CD4-positive, alpha-beta T cell treated with Interleukin-21 for 1 hour (primary cell): ENCODE results near the gene CRLF2.
"Not testable (repeated sequence)": the region's sequence is repeated elsewhere in the genome, so short reads cannot be mapped to it uniquely, and the experiment has no call there.

ENCODE experiments used
- DNase-seq: peaks from one replicate; pipeline ENCODE4 v3.0.0-alpha.2; 2020

CRLF2 gene

GRCh38 chrX:1213971-1214370 lies 1.5 kb upstream of the CRLF2 start:
- no peak for DNase-seq

GRCh38 chrX:1210844-1211243 lies 1.6 kb downstream of the CRLF2 start:
- no peak for DNase-seq

- DNase-seq, result no peak
Observed at GRCh38 chrX:1207496-1208025, 4.9 kb downstream of the CRLF2 start.

GRCh38 chrX:1205681-1206611 lies 6.5 kb downstream of the CRLF2 start:
- DNase-seq, result peak; percentile 75

GRCh38 chrX:1202251-1202650 lies 10.2 kb downstream of the CRLF2 start:
- DNase-seq, result no peak

GRCh38 chrX:1196436-1196835 lies 16.0 kb downstream of the CRLF2 start:
- no peak for DNase-seq

- not testable (repeated sequence) for DNase-seq
Observed at GRCh38 chrX:1192196-1192595, 20.3 kb downstream of the CRLF2 start.

- DNase-seq, result no peak
Observed at GRCh38 chrX:1190596-1191145, 21.8 kb downstream of the CRLF2 start.

- DNase-seq, result no peak
Observed at GRCh38 chrX:1185561-1185960, 26.9 kb downstream of the CRLF2 start.

- no peak for DNase-seq
Observed at GRCh38 chrX:1182211-1182610, 30.2 kb downstream of the CRLF2 start.

GRCh38 chrX:1181661-1182060 lies 30.8 kb downstream of the CRLF2 start:
- not testable (repeated sequence) for DNase-seq

GRCh38 chrX:1181170-1181569 lies 31.3 kb downstream of the CRLF2 start:
- DNase-seq, result no peak

- no peak for DNase-seq
Observed at GRCh38 chrX:1178580-1179057, 33.8 kb downstream of the CRLF2 start.

GRCh38 chrX:1176531-1177320 lies 35.7 kb downstream of the CRLF2 start:
- DNase-seq, result not testable (repeated sequence)

- not testable (repeated sequence) for DNase-seq
Observed at GRCh38 chrX:1174609-1175545, 37.6 kb downstream of the CRLF2 start.

GRCh38 chrX:1173435-1173834 lies 39.0 kb downstream of the CRLF2 start:
- DNase-seq, result not testable (repeated sequence)

GRCh38 chrX:1172496-1172895 lies 40.0 kb downstream of the CRLF2 start:
- DNase-seq, result no peak

- DNase-seq, result not testable (repeated sequence)
Observed at GRCh38 chrX:1171915-1172314, 40.5 kb downstream of the CRLF2 start.

GRCh38 chrX:1170243-1170642 lies 42.2 kb downstream of the CRLF2 start:
- DNase-seq, result no peak

GRCh38 chrX:1169189-1169588 lies 43.3 kb downstream of the CRLF2 start:
- DNase-seq, result no peak

GRCh38 chrX:1167918-1168481 lies 44.4 kb downstream of the CRLF2 start:
- DNase-seq, result no peak

GRCh38 chrX:1167466-1167865 lies 45.0 kb downstream of the CRLF2 start:
- DNase-seq, result no peak
